GM21360 (cell line): ENCODE measurements around the gene IFT88.
A peak's percentile ranks its signal among the peaks of the same experiment; 100 is the strongest.

Source experiments
- ATAC-seq: cut with Tn5 transposase; IDR thresholded peaks from one replicate; pipeline ENCODE4 v1.9.1; 2021; ENCODE audit warnings: mild to moderate bottlenecking, moderate library complexity; ENCODE audit not compliant: unreplicated experiment

IFT88 gene

GRCh38 chr13:20684041-20684440 lies 117.1 kb downstream of the IFT88 start:
- no peak for ATAC-seq

GRCh38 chr13:20684546-20684945 lies 117.6 kb downstream of the IFT88 start:
- ATAC-seq, result no peak

- ATAC-seq, result no peak
Measured at GRCh38 chr13:20685092-20685491, 118.1 kb downstream of the IFT88 start.

GRCh38 chr13:20686167-20686566 lies 119.2 kb downstream of the IFT88 start:
- ATAC-seq, result no peak

- no peak for ATAC-seq
Measured at GRCh38 chr13:20686863-20687579, 120.1 kb downstream of the IFT88 start.

GRCh38 chr13:20689291-20689690 lies 122.3 kb downstream of the IFT88 start:
- no peak for ATAC-seq

GRCh38 chr13:20691616-20692015 lies 124.7 kb downstream of the IFT88 start:
- ATAC-seq, result no peak

GRCh38 chr13:20696073-20696472 lies 129.1 kb downstream of the IFT88 start:
- no peak for ATAC-seq

GRCh38 chr13:20699715-20700114 lies 132.8 kb downstream of the IFT88 start:
- no peak for ATAC-seq

GRCh38 chr13:20700288-20700687 lies 133.3 kb downstream of the IFT88 start:
- ATAC-seq, result no peak

- ATAC-seq, result no peak
Measured at GRCh38 chr13:20701461-20701860, 134.5 kb downstream of the IFT88 start.

GRCh38 chr13:20702530-20702914 lies 135.6 kb downstream of the IFT88 start:
- ATAC-seq, result no peak

- peak; percentile 23 for ATAC-seq
Measured at GRCh38 chr13:20702915-20703779, 136.2 kb downstream of the IFT88 start, which contains the start of gene IL17D. TSS of gene IL17D (plus strand) at chr13:20703699. CDS start at chr13:20704002, 303 bp downstream.

GRCh38 chr13:20703780-20704458 lies 137.0 kb downstream of the IFT88 start:
- peak; percentile 86 for ATAC-seq

- no peak for ATAC-seq
Measured at GRCh38 chr13:20704459-20705069, 137.6 kb downstream of the IFT88 start.

GRCh38 chr13:20706661-20707060 lies 139.7 kb downstream of the IFT88 start:
- ATAC-seq, result no peak

GRCh38 chr13:20708216-20708615 lies 141.3 kb downstream of the IFT88 start:
- ATAC-seq, result no peak

- ATAC-seq, result no peak
Measured at GRCh38 chr13:20709369-20709768, 142.4 kb downstream of the IFT88 start.

GRCh38 chr13:20709782-20710181 lies 142.8 kb downstream of the IFT88 start:
- ATAC-seq, result no peak

GRCh38 chr13:20711301-20712044 lies 144.5 kb downstream of the IFT88 start:
- ATAC-seq, result no peak
